CD4-positive, alpha-beta T cell treated with Interleukin-17A for 1 hour (primary cell): ENCODE measurements around the gene HOXA3.

Experiments used
- DNase-seq: peaks from one replicate; pipeline ENCODE4 v3.0.0-alpha.2; 2020

Gene HOXA3

GRCh38 chr7:27189295-27189996, 37.1 kb upstream of the HOXA3 start:
- no peak for DNase-seq

DNA sequence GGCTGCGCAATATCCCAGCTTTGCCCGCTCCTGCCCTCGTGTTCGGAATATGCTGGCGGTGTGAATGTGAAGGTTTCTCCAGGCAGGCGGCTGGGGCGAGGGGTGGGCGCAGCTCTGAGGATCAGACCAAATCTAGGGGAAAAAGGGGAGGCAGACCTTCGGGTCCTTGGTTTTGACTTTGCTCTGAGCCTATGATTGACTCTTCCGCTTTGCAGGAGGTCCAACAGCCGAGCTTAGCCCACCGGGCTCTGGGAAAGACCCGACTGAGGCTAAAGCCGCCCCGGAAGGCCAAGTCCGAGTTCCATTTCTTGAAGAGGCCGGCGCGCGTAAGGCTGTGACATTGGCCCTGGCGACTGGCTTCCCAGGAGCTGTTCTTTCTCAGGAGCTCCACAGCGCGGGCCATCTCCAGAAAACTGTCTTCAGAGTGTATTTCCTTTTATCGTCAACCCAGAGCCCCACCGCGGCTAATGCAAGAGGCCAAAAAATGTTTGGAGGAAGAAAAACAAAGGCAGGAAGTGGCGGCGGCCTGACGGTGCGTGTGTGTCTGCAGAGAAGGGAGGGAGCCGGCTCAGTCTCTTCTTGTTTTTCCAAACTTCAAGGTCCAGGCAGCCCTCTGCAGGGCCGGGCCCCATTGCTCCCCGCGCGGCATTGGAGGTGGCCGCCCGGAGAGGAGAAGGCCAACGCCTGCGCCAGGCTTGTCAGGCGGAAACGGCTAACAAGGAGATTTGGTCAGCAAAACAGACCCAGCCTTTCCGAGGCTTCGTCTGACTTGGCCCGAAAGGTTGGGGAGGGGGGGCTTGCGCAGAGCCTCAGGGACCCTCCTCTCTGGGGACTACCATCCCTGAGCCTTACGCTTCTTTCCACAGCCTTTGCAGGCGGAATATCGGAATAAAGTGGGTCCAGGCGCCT, 36.3 kb upstream of the HOXA3 start:
- peak; percentile 49 for DNase-seq

DNA sequence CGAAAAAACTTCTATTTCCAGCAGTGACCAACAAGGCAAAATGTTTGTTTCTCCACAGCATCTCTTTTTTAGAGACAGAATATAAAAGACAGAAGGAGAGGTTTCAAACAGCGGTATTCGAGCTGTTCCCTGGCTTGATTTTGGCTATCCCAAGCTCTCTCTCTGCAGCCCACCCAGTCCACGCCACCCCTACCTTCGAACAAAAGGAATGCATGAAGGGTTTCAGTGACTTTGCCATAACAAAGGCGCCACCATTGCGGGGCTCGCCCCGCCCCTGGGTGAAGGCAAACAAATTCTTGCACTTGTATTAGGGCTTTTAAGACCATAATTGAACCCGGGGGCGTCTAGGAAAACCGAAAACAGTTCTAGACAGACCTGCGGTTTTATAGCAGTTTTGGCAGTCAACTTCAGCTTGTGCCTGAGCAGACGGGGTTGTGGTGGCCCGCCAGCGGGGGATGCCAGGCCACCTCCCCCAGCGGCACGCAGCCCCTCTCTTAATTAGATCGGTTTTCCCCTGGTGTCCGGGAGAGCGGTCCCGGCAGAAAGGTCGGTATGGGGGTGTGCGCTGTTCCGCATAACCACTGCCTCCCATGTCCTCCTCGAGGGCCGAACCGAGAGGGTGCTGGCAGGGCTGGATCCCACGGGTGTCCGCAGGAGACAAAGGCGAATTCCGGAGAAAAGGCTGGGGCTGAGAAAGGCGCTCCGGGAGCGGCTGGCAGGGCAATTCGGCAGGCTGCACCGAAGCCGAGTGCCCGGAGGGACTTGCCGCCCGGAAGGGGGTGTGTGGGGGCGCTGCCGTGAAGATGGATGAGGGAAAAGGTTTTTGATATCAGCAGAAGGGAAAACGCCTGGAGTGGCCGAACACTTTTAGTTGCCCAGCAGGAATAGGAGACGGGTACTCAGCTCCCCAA, 35.3 kb upstream of the HOXA3 start:
- no peak for DNase-seq

- no peak for DNase-seq
Measured at GRCh38 chr7:27186668-27187474, 34.5 kb upstream of the HOXA3 start.

- DNase-seq = no peak
Measured at GRCh38 chr7:27185854-27186667, 33.7 kb upstream of the HOXA3 start.

GRCh38 chr7:27185013-27185853, 32.9 kb upstream of the HOXA3 start, which contains the start of gene HOXA11:
TSS of gene HOXA11 (minus strand) at chr7:27185232. CDS start at chr7:27185144, 88 bp downstream.
- DNase-seq = no peak

DNA sequence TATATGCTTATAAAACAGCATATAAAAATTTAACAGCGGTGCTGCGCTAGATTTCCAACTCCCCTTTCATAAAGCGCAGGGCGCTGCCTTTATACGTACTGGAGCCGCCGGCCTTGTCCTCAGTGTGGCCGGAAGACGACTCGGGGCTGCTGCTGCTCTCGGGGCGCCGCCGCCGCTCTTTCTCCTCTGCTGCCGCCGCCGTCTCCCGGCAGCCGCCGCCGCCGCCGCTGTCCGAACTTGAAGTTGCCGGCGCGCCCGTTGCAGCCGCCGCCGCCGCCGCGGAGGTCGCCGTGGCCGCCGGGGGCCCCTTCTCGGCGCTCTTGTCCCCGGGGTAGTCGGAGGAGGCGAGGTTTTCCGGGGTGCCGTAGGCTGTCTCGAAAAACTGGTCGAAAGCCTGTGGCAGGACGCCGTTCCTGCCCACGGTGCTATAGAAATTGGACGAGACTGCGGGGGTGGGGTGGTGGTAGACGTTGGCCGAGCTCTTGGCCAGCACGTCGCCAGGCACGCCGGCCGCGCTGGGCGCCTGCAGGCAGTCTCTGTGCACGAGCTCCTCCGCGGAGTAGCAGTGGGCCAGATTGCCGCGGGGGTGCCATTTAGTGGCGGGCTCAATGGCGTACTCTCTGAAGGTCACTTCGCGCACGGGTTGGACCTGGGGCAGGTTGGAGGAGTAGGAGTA, 32.1 kb upstream of the HOXA3 start:
- DNase-seq = no peak

DNA sequence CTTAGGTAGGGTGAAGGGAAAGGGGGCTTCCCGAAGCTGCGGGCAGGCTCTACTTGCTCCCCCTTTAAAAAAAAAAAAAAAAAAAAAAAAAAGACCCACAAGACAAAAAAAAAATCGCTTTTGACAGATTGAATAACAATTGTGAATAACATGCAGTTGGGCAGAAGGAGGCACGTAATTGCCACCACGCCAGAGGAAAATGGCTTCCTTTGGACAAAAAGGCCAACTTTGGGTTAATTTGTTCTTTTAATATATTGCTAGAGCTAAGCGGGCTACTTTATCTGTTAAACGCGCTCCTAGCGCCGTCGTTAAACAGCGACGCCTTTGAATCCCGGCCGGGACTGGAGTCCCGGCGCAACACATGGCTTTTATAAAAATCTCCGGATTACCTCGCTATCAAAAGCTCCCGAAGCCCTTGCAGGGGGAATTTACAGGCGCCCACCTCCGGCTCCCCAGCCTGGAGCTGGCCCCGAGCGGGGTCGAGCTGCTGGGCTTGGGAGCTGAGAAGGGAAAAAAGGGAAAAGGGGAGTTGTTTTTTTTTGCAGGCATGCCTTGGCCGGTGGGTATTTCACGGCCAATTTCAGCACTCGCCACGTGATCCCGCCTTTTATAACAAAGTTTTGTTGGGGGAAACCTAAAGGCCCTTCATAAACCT, 31.4 kb upstream of the HOXA3 start:
- DNase-seq = no peak

DNA sequence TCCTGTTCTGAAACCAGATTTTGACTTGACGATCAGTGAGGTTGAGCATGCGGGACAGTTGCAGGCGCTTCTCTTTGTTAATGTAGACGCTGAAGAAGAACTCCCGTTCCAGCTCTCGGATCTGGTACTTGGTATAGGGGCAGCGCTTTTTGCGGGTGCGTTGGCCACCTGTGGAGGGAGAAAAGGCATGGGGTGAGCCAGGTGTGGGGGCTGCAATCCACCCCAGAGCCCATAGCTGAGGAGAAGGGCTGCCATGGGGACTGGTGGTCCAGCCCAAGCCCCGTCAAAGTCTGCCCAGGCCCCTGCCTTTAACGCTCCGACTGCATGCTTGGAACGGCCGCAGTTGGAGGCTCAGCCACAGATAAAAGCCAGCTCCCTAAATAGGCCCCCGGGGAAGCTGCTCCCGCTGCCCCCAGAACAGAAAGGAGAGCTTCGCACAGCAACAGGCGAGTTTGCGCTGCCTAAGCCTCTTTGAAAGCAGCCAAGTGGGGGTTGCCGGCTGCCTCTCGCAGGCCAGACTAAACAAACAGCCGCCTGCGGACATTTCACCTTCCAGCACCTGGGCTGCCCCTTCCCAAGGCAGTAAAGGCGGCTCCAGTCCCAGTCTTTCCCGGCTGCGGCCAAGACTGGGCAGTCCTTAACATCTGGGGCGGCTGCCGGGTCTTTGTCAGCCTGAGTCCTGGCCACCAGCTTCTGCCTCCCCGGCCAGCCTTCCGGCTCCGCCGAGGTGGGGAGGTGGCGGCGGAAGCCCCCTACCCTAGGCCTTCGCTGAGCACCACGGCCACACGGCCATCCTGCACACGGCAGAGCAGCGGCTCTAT, 30.7 kb upstream of the HOXA3 start:
- no peak for DNase-seq

DNA sequence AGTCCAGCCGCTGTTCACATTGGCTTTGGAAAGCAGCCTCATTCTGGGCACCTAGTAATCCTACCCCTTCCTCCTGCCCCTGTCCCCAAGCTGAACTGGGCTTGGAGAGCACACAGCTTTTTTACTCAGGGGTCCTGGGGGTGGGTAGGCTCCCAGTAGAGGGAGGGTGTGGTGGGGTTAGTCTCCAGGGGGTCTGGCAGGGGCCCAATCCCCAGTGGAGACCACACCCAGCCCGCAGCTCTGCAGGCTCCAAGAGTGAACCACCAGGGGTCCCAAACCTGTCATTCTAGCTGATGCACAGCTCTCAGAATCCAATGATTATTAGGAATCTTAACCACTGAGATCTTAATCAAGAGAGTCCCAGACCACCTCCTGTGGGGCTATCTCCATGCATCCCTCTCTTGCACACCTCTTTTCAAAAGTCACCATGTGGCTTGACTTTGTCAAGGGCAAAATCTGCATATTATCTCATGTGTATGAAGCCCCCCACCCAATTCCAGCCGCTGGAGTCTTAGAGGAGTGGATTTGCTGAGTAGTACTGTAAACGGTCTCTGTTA, 30.0 kb upstream of the HOXA3 start:
- DNase-seq = no peak

- DNase-seq = no peak
Measured at GRCh38 chr7:27181795-27182275, 29.5 kb upstream of the HOXA3 start.

DNA sequence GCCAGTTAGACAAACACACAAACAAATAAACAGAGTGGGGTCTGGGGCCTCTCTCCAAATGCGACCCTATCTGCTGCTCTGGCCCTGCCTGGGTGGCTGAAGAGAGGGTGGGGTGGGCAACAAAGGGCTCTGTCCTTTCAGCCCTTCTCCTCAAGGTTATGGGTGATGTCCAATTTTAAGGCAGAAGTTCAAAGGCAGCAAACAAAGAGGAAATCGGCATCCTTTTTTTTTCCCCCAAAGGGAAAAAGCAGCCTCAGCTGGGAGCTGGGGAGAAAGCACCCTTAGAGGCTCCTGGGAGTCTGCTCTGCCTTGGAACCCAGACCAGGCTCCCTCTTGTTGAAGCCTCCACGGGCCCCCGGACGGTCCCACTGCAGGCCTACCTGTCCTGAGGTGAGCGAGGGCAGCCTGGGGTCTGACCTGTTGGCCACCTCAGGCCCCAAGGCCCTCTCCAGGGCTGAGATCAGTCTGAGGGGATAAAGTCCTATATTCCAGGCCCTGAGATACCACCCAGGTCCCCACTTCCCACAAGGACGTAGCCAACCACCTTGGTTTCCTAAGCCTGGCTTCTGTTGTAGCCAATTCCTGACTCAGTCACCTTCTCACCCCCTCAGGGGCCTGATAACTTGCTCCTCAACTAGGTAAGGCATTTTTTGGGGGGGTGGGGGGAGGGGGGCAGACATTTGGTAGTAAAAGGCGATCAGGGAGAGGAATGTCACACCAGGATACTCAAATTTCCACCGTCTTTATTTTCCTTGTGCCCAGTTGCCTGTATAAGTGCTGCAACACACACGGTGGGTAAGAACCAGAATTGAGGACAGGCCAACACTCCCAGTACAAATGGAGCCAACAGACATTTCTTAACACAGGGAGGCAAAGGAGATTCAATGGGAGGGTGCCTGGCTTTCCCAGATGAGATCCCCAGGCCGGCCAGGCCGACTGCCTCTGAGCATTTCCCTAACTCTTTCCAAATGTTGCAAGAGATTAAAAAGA, 28.3 kb upstream of the HOXA3 start:
- DNase-seq = no peak

- peak; percentile 59 for DNase-seq
Measured at GRCh38 chr7:27179503-27180430, 27.4 kb upstream of the HOXA3 start.

GRCh38 chr7:27179030-27179429, 26.6 kb upstream of the HOXA3 start:
- no peak for DNase-seq

DNA sequence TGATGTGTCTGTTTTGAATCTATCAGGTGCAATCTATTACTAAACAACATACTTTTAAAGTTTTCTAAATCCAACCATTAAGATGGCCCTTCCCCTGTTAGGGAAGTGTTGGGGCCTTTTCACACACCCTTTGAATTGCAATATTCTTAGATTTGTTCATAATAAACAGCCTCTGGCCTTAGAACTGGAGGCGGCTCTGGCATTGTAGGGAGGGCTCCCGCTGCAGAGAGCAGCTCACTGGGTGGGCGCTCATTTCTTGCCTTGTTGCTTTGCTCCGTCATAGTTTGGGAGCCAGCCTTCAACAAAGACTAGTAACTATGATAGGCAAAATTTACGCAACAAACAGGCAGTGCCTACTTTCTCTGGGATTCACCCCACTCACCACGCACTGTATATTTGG, 26.0 kb upstream of the HOXA3 start:
- no peak for DNase-seq
